GM23248 (cell line): ENCODE measurements around the gene HIVEP3. TPM values are rescaled to one million over a fixed set of nuclear protein-coding genes. Genes with fewer than 3 reads are reported as not detected.

Source experiments
- DNase-seq: peaks from one replicate; pipeline ENCODE4 v3.0.0-alpha.2; 2015
- H2AFZ ChIP-seq: fragments of 200-600 bp; sonication (generic); 2 replicates; pipeline ENCODE4 v1.6.1; 2016; ENCODE audit warnings: antibody characterized with exemption
- H3F3A ChIP-seq: fragments of 200-600 bp; sonication (generic); 2 replicates; pipeline ENCODE4 v1.6.1; 2016; ENCODE audit warnings: mild to moderate bottlenecking, antibody characterized with exemption, mixed run types; ENCODE audit not compliant: insufficient read depth
- H3K27ac ChIP-seq: fragments of 200-600 bp; sonication (generic); 2 replicates; pipeline ENCODE4 v1.5.1; 2016; ENCODE audit warnings: mild to moderate bottlenecking
- H3K27me3 ChIP-seq: fragments of 200-600 bp; sonication (generic); replicated peaks from 2 replicates; pipeline ENCODE4 v1.6.1; 2016; ENCODE audit warnings: mild to moderate bottlenecking; ENCODE audit not compliant: insufficient read depth
- H3K36me3 ChIP-seq: fragments of 200-600 bp; sonication (generic); 2 replicates; pipeline ENCODE4 v1.6.1; 2016; ENCODE audit warnings: low read depth, mild to moderate bottlenecking
- H3K4me1 ChIP-seq: fragments of 200-600 bp; sonication (generic); 2 replicates; pipeline ENCODE4 v1.6.1; 2016; ENCODE audit warnings: mild to moderate bottlenecking; ENCODE audit not compliant: insufficient read depth
- H3K4me2 ChIP-seq: fragments of 200-600 bp; sonication (generic); one replicate; pipeline ENCODE4 v1.6.1; 2016; ENCODE audit warnings: mild to moderate bottlenecking; ENCODE audit not compliant: unreplicated experiment
- H3K4me3 ChIP-seq: fragments of 200-600 bp; sonication (generic); 2 replicates; pipeline ENCODE4 v1.5.1; 2016; ENCODE audit warnings: mild to moderate bottlenecking
- H3K79me2 ChIP-seq: fragments of 200-600 bp; sonication (generic); 2 replicates; pipeline ENCODE4 v1.6.1; 2016; ENCODE audit warnings: mild to moderate bottlenecking; ENCODE audit not compliant: insufficient read depth
- H3K9ac ChIP-seq: fragments of 200-600 bp; sonication (generic); 2 replicates; pipeline ENCODE4 v1.6.1; 2016; ENCODE audit warnings: mild to moderate bottlenecking
- H3K9me2 ChIP-seq: fragments of 200-600 bp; sonication (generic); 2 replicates; pipeline ENCODE4 v1.6.1; 2016; ENCODE audit warnings: mixed run types, mild to moderate bottlenecking, moderate library complexity; ENCODE audit not compliant: insufficient read depth
- H3K9me3 ChIP-seq: fragments of 200-600 bp; sonication (generic); one replicate; pipeline ENCODE4 v1.6.1; 2017; ENCODE audit warnings: low read depth
- H4K20me1 ChIP-seq: fragments of 200-600 bp; sonication (generic); 2 replicates; pipeline ENCODE4 v1.6.0; 2016; ENCODE audit not compliant: insufficient read depth
- EZH2 ChIP-seq: fragments of 200-600 bp; sonication (generic); IDR thresholded peaks from 2 replicates; pipeline ENCODE4 v1.6.1; 2018; ENCODE audit warnings: antibody characterized with exemption, mild to moderate bottlenecking; ENCODE audit not compliant: insufficient read depth, poor library complexity, severe bottlenecking
- EZH2phosphoT487 ChIP-seq: fragments of 200-600 bp; sonication (generic); IDR thresholded peaks from 2 replicates; pipeline ENCODE4 v1.6.1; 2018; ENCODE audit warnings: antibody characterized with exemption, moderate library complexity, mild to moderate bottlenecking, low read depth; ENCODE audit not compliant: insufficient read depth
- WGBS, 2 experiments: methylation state at CpG; one replicate each; pipeline ENCODE4 v1.1.6; 2015 to 2017; ENCODE audit warnings: low lambda C conversion rate in 2 of 2, low coverage in 1 of 2; ENCODE audit errors: missing lambda C conversion rate in 2 of 2; 5-methylcytosine and 5-hydroxymethylcytosine counted together
- in situ Hi-C: fragments of 300-500 bp; cut with MboI; formaldehyde crosslinking; loops from 2 replicates; pipeline ENCODE4 v1.15.0; 2020
- polyA plus RNA-seq: library from polyadenylated mRNA; unstranded; fragments of >200 nt; fragmentation: Nextera tagmentation; extraction: Ambion mirVana; gene quantifications from 2 replicates; pipeline ENCODE4 v1.2.1, GENCODE V29; 2016
- total RNA-seq: library from RNA; depleted of rRNA; stranded (reverse); fragments of >200 nt; shearing (Covaris generic); gene quantifications from 2 replicates; pipeline ENCODE4 v1.2.3, GENCODE V29; 2014

The HIVEP3 gene
- total and polyA plus RNA-seq, 2 experiments from 2014 or later = 1.7 to 7.2 TPM

- no peaks in the 10 kb centered on the region for H3K9me3 ChIP-seq
- WGBS, 2 experiments = 18 to 31% methylated on average over 3 of the region's 3 CpGs
These were observed 153.6 kb downstream of the HIVEP3 start for GRCh38 chr1:41765152-41765551.

GRCh38 chr1:41764656-41765055, 154.1 kb downstream of the HIVEP3 start:
- no peaks in the 10 kb centered on the region for H3K4me1 ChIP-seq
- no peak overlapping the region for H3K9ac ChIP-seq
- TF ChIP-seq EZH2 = no peak
- TF ChIP-seq EZH2phosphoT487 = no peak
- WGBS, 2 experiments = 79 to 83% methylated on average over 4 of the region's 4 CpGs
- in situ Hi-C loops = no loop called here
- H3K9me3 ChIP-seq = no peaks in the 10 kb centered on the region
- H3K27ac ChIP-seq = no peak overlapping the region
- no peak overlapping the region for H2AFZ ChIP-seq
- DNase-seq = no peak
- H3K4me2 ChIP-seq = no peak overlapping the region
- no peak overlapping the region for H3K4me3 ChIP-seq
- 0 out of 2 replicates have a peak, but pooled peaks cover 4% of the 10 kb centered on the region for H3F3A ChIP-seq
- no peaks in the 10 kb centered on the region for H3K79me2 ChIP-seq
- H3K27me3 ChIP-seq = no peaks in the 10 kb centered on the region
- H3K36me3 ChIP-seq = no peaks in the 10 kb centered on the region
- H4K20me1 ChIP-seq = no peaks in the 10 kb centered on the region
- no peaks in the 10 kb centered on the region for H3K9me2 ChIP-seq

More at GRCh38 chr1:41765152-41765551, 153.6 kb downstream of the HIVEP3 start:
- no peak overlapping the region for H2AFZ ChIP-seq
- H3K27ac ChIP-seq = no peak overlapping the region
- no peak overlapping the region for H3K4me2 ChIP-seq
- 0 out of 2 replicates have a peak, but pooled peaks cover 4% of the 10 kb centered on the region for H3F3A ChIP-seq
- H3K79me2 ChIP-seq = no peaks in the 10 kb centered on the region
- in situ Hi-C loops = no loop called here
- H3K4me1 ChIP-seq = no peaks in the 10 kb centered on the region
- H3K4me3 ChIP-seq = no peak overlapping the region
- no peaks in the 10 kb centered on the region for H3K27me3 ChIP-seq
- TF ChIP-seq EZH2 (no peak), EZH2phosphoT487 (no peak)
- no peaks in the 10 kb centered on the region for H4K20me1 ChIP-seq
- no peak overlapping the region for H3K9ac ChIP-seq
- H3K9me2 ChIP-seq = no peaks in the 10 kb centered on the region
- no peak for DNase-seq
- no peaks in the 10 kb centered on the region for H3K36me3 ChIP-seq

GRCh38 chr1:41762777-41763176, 155.9 kb downstream of the HIVEP3 start:
- TF ChIP-seq EZH2 = no peak
- TF ChIP-seq EZH2phosphoT487 = no peak
- H3K36me3 ChIP-seq = no peaks in the 10 kb centered on the region
- H3K79me2 ChIP-seq = no peaks in the 10 kb centered on the region
- in situ Hi-C loops = no loop called here
- H3K9me3 ChIP-seq = no peaks in the 10 kb centered on the region
- no peak overlapping the region for H3K27ac ChIP-seq
- DNase-seq = no peak
- no peaks in the 10 kb centered on the region for H4K20me1 ChIP-seq
- H2AFZ ChIP-seq = no peak overlapping the region
- no peak overlapping the region for H3K9ac ChIP-seq
- no peak overlapping the region for H3K4me3 ChIP-seq
- H3K4me1 ChIP-seq = peaks cover 16% of the 10 kb centered on the region
- H3K4me2 ChIP-seq = no peak overlapping the region
- peaks cover 17% of the 10 kb centered on the region for H3F3A ChIP-seq
- WGBS, 2 experiments = 100% methylated on average over 1 of the region's 1 CpG
- H3K27me3 ChIP-seq = no peaks in the 10 kb centered on the region
- H3K9me2 ChIP-seq = no peaks in the 10 kb centered on the region

- Histone ChIP-seq H3K27ac (no peak overlapping the region), H3K36me3 (no peaks in the 10 kb centered on the region)
- no peak for TF ChIP-seq EZH2phosphoT487
- TF ChIP-seq EZH2 = no peak
These were observed 156.5 kb downstream of the HIVEP3 start for GRCh38 chr1:41762251-41762650.

More at GRCh38 chr1:41762251-41762650, 156.5 kb downstream of the HIVEP3 start:
- in situ Hi-C loops = no loop called here
- no peak for DNase-seq
- Histone ChIP-seq H3K4me1 (peaks cover 16% of the 10 kb centered on the region), H3K79me2 (no peaks in the 10 kb centered on the region), H2AFZ (no peak overlapping the region), H3K9ac (no peak overlapping the region), H4K20me1 (no peaks in the 10 kb centered on the region), H3K9me2 (no peaks in the 10 kb centered on the region), H3K4me3 (no peak overlapping the region), H3K9me3 (no peaks in the 10 kb centered on the region), H3K27me3 (no peaks in the 10 kb centered on the region), H3K4me2 (no peak overlapping the region), H3F3A (peaks cover 15% of the 10 kb centered on the region)
- 57 to 59% methylated on average over 4 of the region's 4 CpGs for WGBS, 2 experiments
